SK-N-MC (cell line): ENCODE results near the gene ZMIZ1.

Experiments
- DNase-seq: peaks from one replicate; pipeline ENCODE4 v3.0.0-alpha.2; 2011; ENCODE audit warnings: low read depth, low spot score
- H3K27ac ChIP-seq: fragments of 200-600 bp; sonication (generic); 2 replicates; pipeline ENCODE4 v1.5.1; 2016; ENCODE audit warnings: mixed run types
- H3K36me3 ChIP-seq: fragments of 200-600 bp; sonication (generic); 2 replicates; pipeline ENCODE4 v1.6.1; 2017; ENCODE audit warnings: antibody characterized with exemption, low read length, mixed read lengths; ENCODE audit not compliant: insufficient read depth
- H3K4me3 ChIP-seq: fragments of 200-600 bp; sonication (generic); 2 replicates; pipeline ENCODE4 v1.5.1; 2016
- H3K9ac ChIP-seq: fragments of 200-600 bp; sonication (generic); 2 replicates; pipeline ENCODE4 v1.8.0; 2017; ENCODE audit warnings: mixed run types, mixed read lengths; ENCODE audit not compliant: insufficient read length
- H3K9me3 ChIP-seq: fragments of 200-600 bp; sonication (generic); 2 replicates; pipeline ENCODE4 v1.6.1; 2017; ENCODE audit warnings: low read depth, mild to moderate bottlenecking, antibody characterized with exemption, low read length, moderate library complexity, mixed read lengths
- EZH2 ChIP-seq: fragments of 200-600 bp; sonication (generic); IDR thresholded peaks from one replicate; pipeline ENCODE4 v1.6.1; 2017; ENCODE audit warnings: antibody characterized with exemption
- FOXP2 ChIP-seq: optimal IDR thresholded peaks from 2 replicates; pipeline ENCODE3; 2011; ENCODE audit warnings: mild to moderate bottlenecking, moderate library complexity; ENCODE audit not compliant: insufficient read depth; ENCODE audit errors: extremely low read length, control extremely low read depth
- POLR2AphosphoS5 ChIP-seq: IDR thresholded peaks from 2 replicates; pipeline ENCODE4 v1.6.1; 2012; ENCODE audit warnings: mild to moderate bottlenecking, low read depth, low read length, borderline replicate concordance

ZMIZ1 gene

GRCh38 chr10:79293841-79294581, 225.2 kb downstream of the ZMIZ1 start:
- Histone ChIP-seq H3K9me3 (no peaks in the 10 kb centered on the region), H3K36me3 (peaks cover 4% of the 10 kb centered on the region; the same call in 1 of the 2 replicates), H3K27ac (no peak overlapping the region), H3K4me3 (no peak overlapping the region), H3K9ac (no peak overlapping the region)
- no peak for TF ChIP-seq FOXP2
- TF ChIP-seq POLR2AphosphoS5, result no peak
- no peak for TF ChIP-seq EZH2
- no peak for DNase-seq

DNA sequence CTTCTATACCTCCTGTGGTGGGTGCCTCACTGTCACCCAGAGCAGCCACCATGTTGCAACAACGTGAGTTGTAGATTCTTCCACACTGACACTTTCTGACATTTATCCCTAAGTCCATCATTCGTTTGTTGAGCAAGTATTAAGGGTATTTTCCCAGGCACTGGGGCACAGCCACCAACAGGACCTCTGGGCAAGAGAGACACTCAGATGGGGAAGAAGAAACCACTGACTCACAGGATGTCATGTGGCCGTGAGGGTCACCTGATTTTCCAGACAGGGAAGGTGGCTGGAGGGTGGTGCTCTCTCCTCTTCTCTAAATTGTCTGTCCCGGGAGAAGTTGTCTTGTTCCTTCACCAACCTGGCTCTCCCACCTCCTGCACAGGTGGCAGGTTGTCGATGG, 226.8 kb downstream of the ZMIZ1 start:
- TF ChIP-seq POLR2AphosphoS5, result no peak
- TF ChIP-seq EZH2, result no peak
- TF ChIP-seq FOXP2, result no peak
- DNase-seq, result no peak
- H3K27ac ChIP-seq, result no peak overlapping the region
- no peak overlapping the region for H3K9ac ChIP-seq
- no peaks in the 10 kb centered on the region for H3K9me3 ChIP-seq
- peaks cover 4% of the 10 kb centered on the region; the same call in 1 of the 2 replicates for H3K36me3 ChIP-seq
- H3K4me3 ChIP-seq, result no peak overlapping the region

GRCh38 chr10:79296431-79296830, 227.7 kb downstream of the ZMIZ1 start:
- Histone ChIP-seq H3K4me3 (no peak overlapping the region), H3K9me3 (no peaks in the 10 kb centered on the region), H3K27ac (no peak overlapping the region), H3K9ac (no peak overlapping the region), H3K36me3 (peaks cover 4% of the 10 kb centered on the region; the same call in 1 of the 2 replicates)
- TF ChIP-seq POLR2AphosphoS5 (no peak), FOXP2 (no peak), EZH2 (no peak)
- no peak for DNase-seq

- H3K9me3 ChIP-seq, result no peaks in the 10 kb centered on the region
- H3K9ac ChIP-seq, result no peak overlapping the region
- no peak overlapping the region for H3K4me3 ChIP-seq
- no peak for DNase-seq
- TF ChIP-seq POLR2AphosphoS5, result no peak
- TF ChIP-seq EZH2, result no peak
- TF ChIP-seq FOXP2, result no peak
- peaks cover 7% of the 10 kb centered on the region; the same call in 1 of the 2 replicates for H3K36me3 ChIP-seq
- no peak overlapping the region for H3K27ac ChIP-seq
Measured at GRCh38 chr10:79298403-79299244, 229.9 kb downstream of the ZMIZ1 start.

- no peak overlapping the region for H3K4me3 ChIP-seq
- peaks cover 11% of the 10 kb centered on the region; the same call in 1 of the 2 replicates for H3K36me3 ChIP-seq
- no peaks in the 10 kb centered on the region for H3K9me3 ChIP-seq
- TF ChIP-seq POLR2AphosphoS5 (no peak), FOXP2 (no peak), EZH2 (no peak)
- DNase-seq, result no peak
- H3K9ac ChIP-seq, result no peak overlapping the region
- no peak overlapping the region for H3K27ac ChIP-seq
Measured at GRCh38 chr10:79299397-79300241, 230.9 kb downstream of the ZMIZ1 start.

- H3K9ac ChIP-seq, result no peak overlapping the region
- no peak for DNase-seq
- H3K9me3 ChIP-seq, result no peaks in the 10 kb centered on the region
- no peak overlapping the region for H3K27ac ChIP-seq
- TF ChIP-seq POLR2AphosphoS5 (no peak), EZH2 (no peak), FOXP2 (no peak)
- H3K36me3 ChIP-seq, result peaks cover 11% of the 10 kb centered on the region; the same call in 1 of the 2 replicates
- no peak overlapping the region for H3K4me3 ChIP-seq
Measured at GRCh38 chr10:79300711-79301110, 231.9 kb downstream of the ZMIZ1 start.

DNA sequence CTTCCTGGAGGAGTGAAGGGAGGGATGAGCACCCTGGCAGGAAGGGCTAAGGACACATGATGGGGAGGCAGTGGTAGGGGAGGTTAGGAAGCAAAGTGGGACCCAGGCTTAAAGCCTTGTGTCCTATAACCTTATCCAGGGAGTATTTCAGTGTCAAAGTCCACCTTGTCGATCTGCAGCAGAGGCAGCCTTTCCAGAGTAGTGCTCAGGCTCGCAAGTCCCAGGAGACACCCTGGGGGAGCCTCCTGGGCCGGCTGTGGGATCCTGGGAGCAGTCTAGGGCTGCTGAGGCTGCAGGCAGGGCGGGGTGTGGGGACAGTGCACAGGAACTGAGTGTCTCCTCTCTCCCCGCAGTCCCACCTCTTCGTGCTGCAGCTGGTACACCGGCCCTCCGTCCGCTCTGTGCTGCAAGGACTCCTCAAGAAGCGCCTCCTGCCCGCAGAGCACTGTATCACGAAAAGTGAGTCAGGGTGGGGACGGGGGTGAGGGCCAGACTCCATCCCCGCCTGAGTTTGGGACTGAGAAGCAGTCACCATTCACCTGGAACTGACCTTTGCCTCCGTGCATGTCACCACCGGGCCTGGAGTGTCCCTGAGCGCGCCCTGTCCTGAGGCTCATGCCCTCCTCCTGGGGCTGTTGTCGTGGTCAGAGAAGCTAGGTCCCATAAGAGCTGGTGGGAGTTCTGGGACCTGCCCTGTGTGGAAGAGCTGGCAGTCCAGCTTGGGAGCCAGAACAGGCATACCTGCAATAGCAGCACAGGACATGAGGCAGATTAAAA, 233.2 kb downstream of the ZMIZ1 start:
- Histone ChIP-seq H3K9ac (no peak overlapping the region), H3K4me3 (no peak overlapping the region), H3K27ac (no peak overlapping the region), H3K9me3 (no peaks in the 10 kb centered on the region), H3K36me3 (peaks cover 11% of the 10 kb centered on the region; the same call in 1 of the 2 replicates)
- no peak for DNase-seq
- TF ChIP-seq EZH2, result no peak
- TF ChIP-seq POLR2AphosphoS5, result no peak
- no peak for TF ChIP-seq FOXP2
